Fibroblast of villous mesenchyme (primary cell): ENCODE data around the gene CLCN4. TPM values are rescaled to one million over a fixed set of nuclear protein-coding genes. Genes with fewer than 3 reads are reported as not detected.

Experiments used
- DNase-seq: peaks from one replicate; pipeline ENCODE4 v3.0.0-alpha.2; 2010; ENCODE audit warnings: low read depth
- H3K4me3 ChIP-seq: 2 replicates; pipeline ENCODE4 v1.5.1; 2011; ENCODE audit warnings: low read depth, mild to moderate bottlenecking, low read length
- CTCF ChIP-seq: IDR thresholded peaks from 2 replicates; pipeline ENCODE4 v1.5.1; 2012; ENCODE audit warnings: low read depth, mild to moderate bottlenecking, low read length; ENCODE audit not compliant: insufficient read depth
- total RNA-seq: library from RNA; depleted of rRNA; stranded (reverse); fragments of >200 nt; gene quantifications from 2 replicates; pipeline ENCODE4 v1.2.3, GENCODE V29; 2012

Gene CLCN4
- total RNA-seq = 1.3 and 2.3 TPM in 2 replicates

GRCh38 chrX:10156199-10157031 lies at the start of gene CLCN4:
TSS of gene CLCN4 (plus strand) at chrX:10156975. CDS start at chrX:10185033, 28,058 bp downstream.
- DNase-seq = peak; percentile 53
- TF ChIP-seq CTCF = no peak
- H3K4me3 ChIP-seq = peak within 1 kb of the TSS; percentile 46

- no peak for TF ChIP-seq CTCF
- no peak overlapping the region for H3K4me3 ChIP-seq
- peak; percentile 12 for DNase-seq
Observed at GRCh38 chrX:10107483-10107882, 49.3 kb upstream of the CLCN4 start.

- TF ChIP-seq CTCF = no peak
- no peak for DNase-seq
- H3K4me3 ChIP-seq = no peak overlapping the region
Observed at GRCh38 chrX:10108288-10108687, 48.5 kb upstream of the CLCN4 start.

- DNase-seq = no peak
- TF ChIP-seq CTCF = no peak
- no peak overlapping the region for H3K4me3 ChIP-seq
Observed at GRCh38 chrX:10109695-10110094, 47.1 kb upstream of the CLCN4 start.

- TF ChIP-seq CTCF = no peak
- no peak overlapping the region for H3K4me3 ChIP-seq
- DNase-seq = no peak
Observed at GRCh38 chrX:10110316-10110935, 46.3 kb upstream of the CLCN4 start.

- peak; percentile 31 for DNase-seq
- H3K4me3 ChIP-seq = no peak overlapping the region
- TF ChIP-seq CTCF = no peak
Observed at GRCh38 chrX:10110984-10111363, 45.8 kb upstream of the CLCN4 start.
